WTC11 (cell line): ENCODE measurements around the gene TMEM43. TPM values are rescaled to one million over a fixed set of nuclear protein-coding genes. Genes with fewer than 3 reads are reported as not detected.

Source experiments
- ATAC-seq: fragments of 200-7000 bp; cut with Tn5 transposase; 2 replicates; pipeline ENCODE4 v1.10.0; 2021; ENCODE audit warnings: mild to moderate bottlenecking, moderate library complexity
- CTCF ChIA-PET: fragments of 300-600 bp; sonication (Branson Sonifier 250); formaldehyde crosslinking; loops from one replicate; lab custom pipeline; 2021; ENCODE audit warnings: antibody characterized with exemption; lab: Charles Lee
- POLR2A ChIA-PET: fragments of 350-600 bp; sonication (Branson Sonifier 250); formaldehyde crosslinking; loops from one replicate; lab custom pipeline; 2021; ENCODE audit warnings: antibody characterized with exemption; lab: Charles Lee
- DNase-seq: peaks from one replicate; pipeline ENCODE4 v3.0.0; 2021; ENCODE audit warnings: low spot score
- H3K27ac Mint-ChIP-seq: 2 replicates; pipeline ENCODE4 v1.8.0; 2021; ENCODE audit warnings: mixed read lengths
- H3K27me3 Mint-ChIP-seq: 2 replicates; pipeline ENCODE4 v1.8.0; 2021; ENCODE audit warnings: low read depth, mild to moderate bottlenecking, moderate library complexity, mixed read lengths
- H3K36me3 Mint-ChIP-seq: 2 replicates; pipeline ENCODE4 v1.8.0; 2021; ENCODE audit warnings: mixed read lengths
- H3K4me1 Mint-ChIP-seq: 2 replicates; pipeline ENCODE4 v1.8.0; 2022; ENCODE audit warnings: mixed read lengths
- H3K4me3 Mint-ChIP-seq: 2 replicates; pipeline ENCODE4 v1.8.0; 2021; ENCODE audit warnings: mild to moderate bottlenecking, moderate library complexity, mixed read lengths
- H3K9me3 Mint-ChIP-seq: 2 replicates; pipeline ENCODE4 v1.8.0; 2021; ENCODE audit warnings: mixed read lengths
- ATF6 ChIP-seq: sonication (generic); formaldehyde crosslinking; IDR thresholded peaks from 2 replicates; pipeline ENCODE4 v1.8.1; 2023; ENCODE audit warnings: mild to moderate bottlenecking, missing genetic modification reagents
- CREB1 ChIP-seq: sonication (generic); formaldehyde crosslinking; IDR thresholded peaks from 2 replicates; pipeline ENCODE4 v1.8.0; 2023; ENCODE audit warnings: mild to moderate bottlenecking, missing genetic modification reagents
- CREM ChIP-seq: sonication (generic); formaldehyde crosslinking; IDR thresholded peaks from 2 replicates; pipeline ENCODE4 v1.8.1; 2022; ENCODE audit warnings: mild to moderate bottlenecking, missing genetic modification reagents, moderate library complexity
- CTCF ChIP-seq: fragments of 200-600 bp; IDR thresholded peaks from 2 replicates; pipeline ENCODE4 v1.8.0; 2022; ENCODE audit warnings: antibody characterized with exemption
- E2F1 ChIP-seq: sonication (generic); formaldehyde crosslinking; IDR thresholded peaks from 2 replicates; pipeline ENCODE4 v1.8.0; 2022; ENCODE audit warnings: mild to moderate bottlenecking, missing genetic modification reagents
- ERG ChIP-seq: fragments of 250-450 bp; sonication (Bioruptor Pico); IDR thresholded peaks from 2 replicates; pipeline ENCODE4 v1.8.0; 2021; ENCODE audit warnings: mild to moderate bottlenecking
- ESRRA ChIP-seq: sonication (generic); formaldehyde crosslinking; IDR thresholded peaks from 2 replicates; pipeline ENCODE4 v1.8.1; 2022; ENCODE audit warnings: mild to moderate bottlenecking, missing genetic modification reagents, borderline replicate concordance
- FOXP4 ChIP-seq: sonication (generic); formaldehyde crosslinking; IDR thresholded peaks from 2 replicates; pipeline ENCODE4 v1.8.0; 2022; ENCODE audit warnings: mild to moderate bottlenecking, missing genetic modification reagents
- MAX ChIP-seq: sonication (generic); formaldehyde crosslinking; IDR thresholded peaks from 2 replicates; pipeline ENCODE4 v1.8.0; 2022; ENCODE audit warnings: mild to moderate bottlenecking, missing genetic modification reagents
- NR2C2 ChIP-seq: sonication (generic); formaldehyde crosslinking; IDR thresholded peaks from 2 replicates; pipeline ENCODE4 v1.8.0; 2022; ENCODE audit warnings: mild to moderate bottlenecking, missing genetic modification reagents
- PREB ChIP-seq: sonication (generic); formaldehyde crosslinking; IDR thresholded peaks from 2 replicates; pipeline ENCODE4 v1.8.1; 2022; ENCODE audit warnings: mild to moderate bottlenecking, missing genetic modification reagents, moderate library complexity, borderline replicate concordance
- TEAD1 ChIP-seq: sonication (generic); formaldehyde crosslinking; IDR thresholded peaks from 2 replicates; pipeline ENCODE4 v1.8.0; 2022; ENCODE audit warnings: mild to moderate bottlenecking, missing genetic modification reagents
- TEAD4 ChIP-seq: sonication (generic); formaldehyde crosslinking; IDR thresholded peaks from 2 replicates; pipeline ENCODE4 v1.8.0; 2022; ENCODE audit warnings: mild to moderate bottlenecking, missing genetic modification reagents
- USF1 ChIP-seq: sonication (generic); formaldehyde crosslinking; IDR thresholded peaks from 2 replicates; pipeline ENCODE4 v1.8.0; 2022; ENCODE audit warnings: mild to moderate bottlenecking, missing genetic modification reagents
- USF2 ChIP-seq: sonication (generic); formaldehyde crosslinking; IDR thresholded peaks from 2 replicates; pipeline ENCODE4 v1.8.1; 2023; ENCODE audit warnings: mild to moderate bottlenecking, missing genetic modification reagents, moderate library complexity
- ZNF219 ChIP-seq: sonication (generic); formaldehyde crosslinking; IDR thresholded peaks from 2 replicates; pipeline ENCODE4 v1.8.0; 2023; ENCODE audit warnings: missing genetic modification reagents, mild to moderate bottlenecking, borderline replicate concordance
- ZNF263 ChIP-seq: sonication (generic); formaldehyde crosslinking; IDR thresholded peaks from 2 replicates; pipeline ENCODE4 v1.8.1; 2022; ENCODE audit warnings: low read depth, mild to moderate bottlenecking, moderate library complexity, missing genetic modification reagents
- ZNF317 ChIP-seq: sonication (generic); formaldehyde crosslinking; IDR thresholded peaks from 2 replicates; pipeline ENCODE4 v1.8.1; 2023; ENCODE audit warnings: low read depth, mild to moderate bottlenecking, moderate library complexity, missing genetic modification reagents, borderline replicate concordance
- ZNF512 ChIP-seq: sonication (generic); formaldehyde crosslinking; IDR thresholded peaks from 2 replicates; pipeline ENCODE4 v1.8.1; 2022; ENCODE audit warnings: missing genetic modification reagents, borderline replicate concordance
- total RNA-seq: library from RNA; stranded (reverse); gene quantifications from 3 replicates; pipeline ENCODE4 v1.2.3, GENCODE V29; 2021

TMEM43 gene
- total RNA-seq, 1 experiment from 2014 or later: 27.7 TPM

GRCh38 chr3:14127516-14128161, 2.8 kb downstream of the TMEM43 start:
- no peaks in the 10 kb centered on the region for H3K27me3 Mint-ChIP-seq

More at GRCh38 chr3:14127516-14128161, 2.8 kb downstream of the TMEM43 start:
- H3K9me3 Mint-ChIP-seq: peaks cover 5% of the 10 kb centered on the region
- no peak for TF ChIP-seq FOXP4 (CRISPR knock-in tag)
- TF ChIP-seq PREB (CRISPR knock-in tag): no peak
- TF ChIP-seq CREB1 (CRISPR knock-in tag): no peak
- TF ChIP-seq ERG (CRISPR knock-in tag): no peak
- TF ChIP-seq ATF6 (CRISPR knock-in tag): no peak
- TF ChIP-seq ZNF263: no peak
- no peak for TF ChIP-seq CTCF
- TF ChIP-seq MAX (CRISPR knock-in tag): no peak
- TF ChIP-seq E2F1 (CRISPR knock-in tag): no peak
- no peak for TF ChIP-seq CREM
- no peak for TF ChIP-seq USF1 (CRISPR knock-in tag)
- no peak for TF ChIP-seq ZNF317
- no peak for TF ChIP-seq TEAD4 (CRISPR knock-in tag)
- TF ChIP-seq USF2 (CRISPR knock-in tag): no peak
- no peak for TF ChIP-seq NR2C2
- no peak for TF ChIP-seq ZNF512
- no peak for TF ChIP-seq TEAD1 (CRISPR knock-in tag)
- no peak for TF ChIP-seq ZNF219
- no peak for TF ChIP-seq ESRRA
- ATAC-seq (no peak), DNase-seq (no peak)
- H3K4me1 Mint-ChIP-seq: peaks cover 23% of the 10 kb centered on the region
- CTCF ChIA-PET: interaction anchor here (1.3 kb wide), 1 partner anchor 231 kb away, joined by 5 read pairs; no protein-coding TSS in a partner anchor
- POLR2A ChIA-PET: no interaction called here
- peaks cover 32% of the 10 kb centered on the region for H3K36me3 Mint-ChIP-seq
- no peak overlapping the region for H3K27ac Mint-ChIP-seq
- no peak overlapping the region for H3K4me3 Mint-ChIP-seq
